GM12864 (cell line): ENCODE measurements around the gene KICS2.

ENCODE experiments used
- DNase-seq: peaks from one replicate; pipeline ENCODE4 v3.0.0-alpha.2; 2011; ENCODE audit warnings: low read depth
- H3K4me3 ChIP-seq: 2 replicates; pipeline ENCODE4 v1.5.1; 2011; ENCODE audit warnings: mild to moderate bottlenecking, low read depth, low read length, control low read depth
- TF ChIP-seq, protein P1 (sequence below): IDR thresholded peaks from 2 replicates; pipeline ENCODE4 v1.5.1; 2011; ENCODE audit warnings: low read depth, mild to moderate bottlenecking, moderate library complexity, low read length, control low read depth, inconsistent platforms; ENCODE audit errors: missing control alignments

Gene KICS2

DNA sequence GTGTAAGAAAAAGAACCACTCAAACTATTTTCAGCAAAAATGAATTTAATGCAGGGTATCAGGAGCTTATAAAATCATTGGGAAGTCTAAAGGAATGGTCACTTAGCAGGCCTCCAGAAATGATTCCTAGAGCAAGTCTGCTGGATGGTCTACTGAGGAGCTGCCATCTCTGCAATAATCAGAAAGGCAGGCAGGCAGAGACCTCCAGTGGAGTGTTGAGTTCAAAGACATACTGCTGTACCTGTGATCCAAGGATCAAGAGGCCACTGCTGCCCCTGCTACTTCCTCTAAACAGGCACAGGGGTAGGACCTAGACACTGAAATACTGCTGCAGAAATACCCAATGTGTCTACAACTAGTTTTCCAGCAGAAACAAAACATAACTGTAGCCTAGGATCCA, 14.5 kb upstream of the KICS2 start:
- TF ChIP-seq, protein P1, sequence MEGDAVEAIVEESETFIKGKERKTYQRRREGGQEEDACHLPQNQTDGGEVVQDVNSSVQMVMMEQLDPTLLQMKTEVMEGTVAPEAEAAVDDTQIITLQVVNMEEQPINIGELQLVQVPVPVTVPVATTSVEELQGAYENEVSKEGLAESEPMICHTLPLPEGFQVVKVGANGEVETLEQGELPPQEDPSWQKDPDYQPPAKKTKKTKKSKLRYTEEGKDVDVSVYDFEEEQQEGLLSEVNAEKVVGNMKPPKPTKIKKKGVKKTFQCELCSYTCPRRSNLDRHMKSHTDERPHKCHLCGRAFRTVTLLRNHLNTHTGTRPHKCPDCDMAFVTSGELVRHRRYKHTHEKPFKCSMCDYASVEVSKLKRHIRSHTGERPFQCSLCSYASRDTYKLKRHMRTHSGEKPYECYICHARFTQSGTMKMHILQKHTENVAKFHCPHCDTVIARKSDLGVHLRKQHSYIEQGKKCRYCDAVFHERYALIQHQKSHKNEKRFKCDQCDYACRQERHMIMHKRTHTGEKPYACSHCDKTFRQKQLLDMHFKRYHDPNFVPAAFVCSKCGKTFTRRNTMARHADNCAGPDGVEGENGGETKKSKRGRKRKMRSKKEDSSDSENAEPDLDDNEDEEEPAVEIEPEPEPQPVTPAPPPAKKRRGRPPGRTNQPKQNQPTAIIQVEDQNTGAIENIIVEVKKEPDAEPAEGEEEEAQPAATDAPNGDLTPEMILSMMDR, result no peak
- no peak overlapping the region for H3K4me3 ChIP-seq
- DNase-seq, result no peak

DNA sequence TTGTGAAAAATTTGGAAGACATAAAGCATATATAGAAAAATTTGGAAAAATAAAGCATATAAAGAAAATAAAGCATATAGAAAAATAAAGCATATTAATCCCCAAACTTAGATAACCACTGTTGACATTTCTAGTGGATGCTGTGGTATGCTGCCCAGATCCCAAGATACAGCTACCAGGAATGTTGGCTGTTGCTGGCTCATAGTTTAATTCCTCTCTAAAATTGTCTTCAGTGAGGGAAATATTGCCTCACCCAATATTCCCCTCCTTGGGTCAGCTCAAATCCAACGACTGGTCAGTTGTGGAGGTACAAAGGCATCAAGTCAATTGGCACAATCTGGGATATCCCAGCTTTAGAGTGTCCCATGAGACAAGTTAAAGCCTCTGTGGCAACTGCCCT, 10.1 kb upstream of the KICS2 start:
- TF ChIP-seq, protein P1, result no peak

DNA sequence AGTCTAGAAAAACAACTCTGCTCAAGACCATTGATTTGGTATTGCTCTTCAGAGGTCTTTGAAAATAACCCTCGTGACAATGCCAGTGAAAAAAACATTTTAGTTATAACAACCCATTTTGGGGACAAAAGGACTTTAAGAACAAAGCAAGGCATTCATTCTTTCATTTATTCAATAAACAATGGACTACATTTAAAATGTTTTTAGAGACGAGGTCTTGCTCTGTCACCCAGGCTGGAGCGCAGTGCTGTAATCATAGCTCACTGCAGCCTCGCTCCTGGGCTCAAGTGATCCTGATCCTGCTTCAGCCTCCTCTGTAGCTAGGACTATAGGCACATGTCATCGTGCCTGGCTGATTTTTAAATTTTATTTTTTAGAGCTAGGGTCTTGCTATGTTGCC, 7.7 kb upstream of the KICS2 start:
- DNase-seq, result no peak
- TF ChIP-seq, protein P1, result no peak
- H3K4me3 ChIP-seq, result no peak overlapping the region

More for the DNA sequence above, 10.1 kb upstream of the KICS2 start:
- DNase-seq, result no peak
- no peak overlapping the region for H3K4me3 ChIP-seq

DNA sequence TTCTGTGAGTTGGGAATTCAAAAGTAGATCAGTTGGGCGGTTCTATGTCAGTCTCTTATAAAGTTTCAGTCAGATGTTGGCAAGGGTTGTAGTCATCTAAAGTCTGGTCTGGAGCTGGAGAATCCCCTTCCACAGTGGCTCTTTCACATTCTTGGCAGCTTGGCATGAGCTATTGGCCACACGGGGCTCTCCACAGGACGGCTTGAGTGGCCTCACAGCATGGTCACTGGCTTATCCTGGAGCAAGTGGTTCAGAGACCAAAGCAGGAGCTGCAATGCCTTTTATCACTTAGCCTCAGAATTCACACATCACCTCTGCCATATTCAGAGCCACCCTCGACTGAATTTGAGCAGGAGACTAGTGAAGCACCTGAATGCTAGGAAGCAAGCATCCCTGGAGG, 7.1 kb upstream of the KICS2 start:
- TF ChIP-seq, protein P1, result no peak
- H3K4me3 ChIP-seq, result no peak overlapping the region
- DNase-seq, result no peak

DNA sequence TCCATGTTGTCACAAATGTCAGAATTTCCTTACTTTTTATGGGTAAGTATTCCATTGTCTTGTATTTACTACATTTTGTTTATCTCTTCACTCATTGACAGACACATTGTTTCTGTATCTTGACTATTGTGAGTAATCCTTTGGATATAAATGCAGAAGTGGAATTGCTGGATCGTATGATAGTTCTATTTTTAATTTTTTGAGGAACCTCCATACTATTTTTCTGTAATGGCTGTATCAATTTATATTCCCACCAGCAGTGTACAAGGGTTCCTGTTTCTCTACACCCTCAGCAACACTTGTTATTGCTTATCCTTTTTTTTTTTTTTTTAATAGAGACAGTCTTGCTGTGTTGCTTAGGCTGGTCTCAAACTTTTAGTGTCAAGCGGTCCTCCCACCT, 3.5 kb upstream of the KICS2 start:
- no peak overlapping the region for H3K4me3 ChIP-seq
- DNase-seq, result no peak
- TF ChIP-seq, protein P1, result no peak

DNA sequence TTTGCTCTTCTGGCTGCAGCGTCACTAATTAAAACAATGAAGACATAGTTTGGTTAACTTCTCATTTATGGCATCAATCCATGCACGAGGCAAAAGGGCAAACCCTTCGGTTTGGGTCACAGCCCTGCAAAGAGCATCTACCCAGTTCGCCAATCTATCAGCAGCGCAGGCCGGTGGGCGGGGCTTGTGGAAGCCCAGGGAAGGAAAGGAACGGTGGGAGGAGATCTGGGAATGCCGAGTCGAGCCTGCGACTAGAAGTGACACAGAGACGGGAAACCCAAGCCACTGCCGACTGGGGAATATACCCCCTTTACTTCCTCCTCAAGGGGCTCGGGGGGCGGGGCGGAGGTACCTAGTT, 466 bp downstream of the KICS2 start:
- TF ChIP-seq, protein P1, result no peak
- peak overlapping the region; percentile 96 for H3K4me3 ChIP-seq
- no peak for DNase-seq

DNA sequence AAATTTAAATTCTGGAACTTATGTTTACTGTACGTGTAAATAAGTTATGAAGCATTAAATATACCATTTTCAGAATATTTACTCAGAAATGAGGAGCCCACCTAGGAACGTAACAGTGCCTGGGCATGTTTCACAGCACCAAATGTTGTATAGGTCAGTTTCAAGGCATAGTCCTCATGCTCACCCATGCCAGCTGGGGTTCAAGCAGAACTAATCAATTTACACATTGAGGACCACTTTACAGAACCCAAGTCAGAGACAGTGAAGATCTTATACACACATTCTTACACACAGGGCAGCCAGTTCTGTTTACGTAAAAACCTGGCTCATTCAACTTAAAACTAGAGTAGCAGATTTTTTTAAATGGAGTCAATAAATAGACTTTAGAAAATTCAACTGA, 2.0 kb downstream of the KICS2 start:
- no peak overlapping the region for H3K4me3 ChIP-seq
- TF ChIP-seq, protein P1, result no peak
- DNase-seq, result no peak
